Measurements from ENCODE around the gene PGRMC2.

DNA sequence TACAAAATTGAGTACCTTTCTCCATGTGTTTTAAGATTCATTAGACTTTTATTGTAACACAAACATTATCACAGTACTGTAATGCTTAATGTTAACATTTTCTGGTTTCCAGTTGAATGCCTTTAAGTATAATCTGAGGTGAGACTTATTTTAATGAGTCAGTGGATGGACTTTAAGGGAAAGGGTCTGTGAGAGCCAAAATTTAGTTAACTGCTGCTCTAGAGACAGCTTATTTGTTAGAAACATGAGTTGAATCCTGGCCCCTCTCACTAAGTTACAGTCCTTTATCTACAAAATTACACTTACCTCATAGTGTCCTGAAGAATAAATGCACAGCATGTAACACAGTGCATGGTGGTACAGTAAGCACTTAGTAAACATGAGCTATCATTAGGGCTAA is 66.0 kb downstream of the PGRMC2 start:
- TF ChIP-seq, protein P1, sequence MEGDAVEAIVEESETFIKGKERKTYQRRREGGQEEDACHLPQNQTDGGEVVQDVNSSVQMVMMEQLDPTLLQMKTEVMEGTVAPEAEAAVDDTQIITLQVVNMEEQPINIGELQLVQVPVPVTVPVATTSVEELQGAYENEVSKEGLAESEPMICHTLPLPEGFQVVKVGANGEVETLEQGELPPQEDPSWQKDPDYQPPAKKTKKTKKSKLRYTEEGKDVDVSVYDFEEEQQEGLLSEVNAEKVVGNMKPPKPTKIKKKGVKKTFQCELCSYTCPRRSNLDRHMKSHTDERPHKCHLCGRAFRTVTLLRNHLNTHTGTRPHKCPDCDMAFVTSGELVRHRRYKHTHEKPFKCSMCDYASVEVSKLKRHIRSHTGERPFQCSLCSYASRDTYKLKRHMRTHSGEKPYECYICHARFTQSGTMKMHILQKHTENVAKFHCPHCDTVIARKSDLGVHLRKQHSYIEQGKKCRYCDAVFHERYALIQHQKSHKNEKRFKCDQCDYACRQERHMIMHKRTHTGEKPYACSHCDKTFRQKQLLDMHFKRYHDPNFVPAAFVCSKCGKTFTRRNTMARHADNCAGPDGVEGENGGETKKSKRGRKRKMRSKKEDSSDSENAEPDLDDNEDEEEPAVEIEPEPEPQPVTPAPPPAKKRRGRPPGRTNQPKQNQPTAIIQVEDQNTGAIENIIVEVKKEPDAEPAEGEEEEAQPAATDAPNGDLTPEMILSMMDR (IDR thresholded peaks at IDR 0.05; ENCODE audit: low read depth, low read length) = no peak
- TF ChIP-seq EZH2phosphoT487 (IDR thresholded peaks at IDR 0.05; ENCODE audit: low read depth) = no peak

All from OCI-LY3 (cell line).